Osteoblast (primary cell): ENCODE data around the gene SLC5A11. TPM values are rescaled to one million over a fixed set of nuclear protein-coding genes. Genes with fewer than 3 reads are reported as not detected.

Experiments used
- DNase-seq: peaks from one replicate; pipeline ENCODE4 v3.0.0; 2011; ENCODE audit warnings: low spot score, mixed read lengths; ENCODE audit not compliant: insufficient read length; ENCODE audit errors: missing footprints
- H2AFZ ChIP-seq: 2 replicates; pipeline ENCODE4 v1.6.0; 2011; ENCODE audit warnings: mild to moderate bottlenecking, low read length
- H3K27ac ChIP-seq: 2 replicates; pipeline ENCODE4 v1.5.1; 2011; ENCODE audit warnings: mild to moderate bottlenecking, low read depth, low read length, moderate library complexity
- H3K27me3 ChIP-seq: 2 replicates; pipeline ENCODE4 v1.6.0; 2012; ENCODE audit warnings: mild to moderate bottlenecking, control low read depth, inconsistent platforms, low read length, moderate library complexity; ENCODE audit not compliant: insufficient read depth
- H3K36me3 ChIP-seq: 2 replicates; pipeline ENCODE4 v1.5.1; 2011; ENCODE audit warnings: mild to moderate bottlenecking, low read length, control low read depth, moderate library complexity; ENCODE audit not compliant: insufficient read depth
- H3K4me1 ChIP-seq: 2 replicates; pipeline ENCODE4 v1.5.1; 2011; ENCODE audit warnings: mild to moderate bottlenecking, low read length, control low read depth, moderate library complexity; ENCODE audit not compliant: insufficient read depth
- H3K4me2 ChIP-seq: 2 replicates; pipeline ENCODE4 v1.6.0; 2011; ENCODE audit warnings: mild to moderate bottlenecking, low read length; ENCODE audit not compliant: insufficient read depth
- H3K4me3 ChIP-seq: fragments of 200-600 bp; sonication (generic); 3 replicates; pipeline ENCODE4 v1.5.1; 2012; ENCODE audit warnings: mild to moderate bottlenecking, low read length, inconsistent platforms; ENCODE audit not compliant: insufficient read depth
- H3K79me2 ChIP-seq: 2 replicates; pipeline ENCODE4 v1.6.0; 2012; ENCODE audit warnings: mild to moderate bottlenecking, low read length, control low read depth, inconsistent platforms; ENCODE audit not compliant: insufficient read depth
- H3K9me3 ChIP-seq: 2 replicates; pipeline ENCODE4 v1.5.1; 2011; ENCODE audit warnings: low read depth, low read length, control low read depth
- H4K20me1 ChIP-seq: 2 replicates; pipeline ENCODE4 v1.6.0; 2012; ENCODE audit warnings: mild to moderate bottlenecking, low read length, control low read depth; ENCODE audit not compliant: insufficient read depth
- total RNA-seq: library from RNA; depleted of rRNA; stranded (reverse); fragments of >200 nt; gene quantifications from 2 replicates; pipeline ENCODE4 v1.2.3, GENCODE V29; 2012
- TF ChIP-seq, protein P1 (sequence below): IDR thresholded peaks from 2 replicates; pipeline ENCODE4 v1.5.1; 2011; ENCODE audit warnings: mild to moderate bottlenecking, low read depth, low read length, moderate library complexity; ENCODE audit errors: extremely low read depth

Gene SLC5A11
- total RNA-seq, 1 donor: not detected

- Histone ChIP-seq H2AFZ (no peak overlapping the region), H3K79me2 (no peaks in the 10 kb centered on the region), H3K27ac (no peak overlapping the region), H4K20me1 (no peaks in the 10 kb centered on the region), H3K9me3 (no peaks in the 10 kb centered on the region), H3K4me1 (no peaks in the 10 kb centered on the region), H3K36me3 (no peaks in the 10 kb centered on the region), H3K4me2 (no peak overlapping the region), H3K4me3 (no peak overlapping the region), H3K27me3 (no peaks in the 10 kb centered on the region)
- TF ChIP-seq, protein P1, sequence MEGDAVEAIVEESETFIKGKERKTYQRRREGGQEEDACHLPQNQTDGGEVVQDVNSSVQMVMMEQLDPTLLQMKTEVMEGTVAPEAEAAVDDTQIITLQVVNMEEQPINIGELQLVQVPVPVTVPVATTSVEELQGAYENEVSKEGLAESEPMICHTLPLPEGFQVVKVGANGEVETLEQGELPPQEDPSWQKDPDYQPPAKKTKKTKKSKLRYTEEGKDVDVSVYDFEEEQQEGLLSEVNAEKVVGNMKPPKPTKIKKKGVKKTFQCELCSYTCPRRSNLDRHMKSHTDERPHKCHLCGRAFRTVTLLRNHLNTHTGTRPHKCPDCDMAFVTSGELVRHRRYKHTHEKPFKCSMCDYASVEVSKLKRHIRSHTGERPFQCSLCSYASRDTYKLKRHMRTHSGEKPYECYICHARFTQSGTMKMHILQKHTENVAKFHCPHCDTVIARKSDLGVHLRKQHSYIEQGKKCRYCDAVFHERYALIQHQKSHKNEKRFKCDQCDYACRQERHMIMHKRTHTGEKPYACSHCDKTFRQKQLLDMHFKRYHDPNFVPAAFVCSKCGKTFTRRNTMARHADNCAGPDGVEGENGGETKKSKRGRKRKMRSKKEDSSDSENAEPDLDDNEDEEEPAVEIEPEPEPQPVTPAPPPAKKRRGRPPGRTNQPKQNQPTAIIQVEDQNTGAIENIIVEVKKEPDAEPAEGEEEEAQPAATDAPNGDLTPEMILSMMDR: no peak
- DNase-seq: peak; percentile 31
Observed at GRCh38 chr16:24900230-24900629, 54.5 kb downstream of the SLC5A11 start.

DNA sequence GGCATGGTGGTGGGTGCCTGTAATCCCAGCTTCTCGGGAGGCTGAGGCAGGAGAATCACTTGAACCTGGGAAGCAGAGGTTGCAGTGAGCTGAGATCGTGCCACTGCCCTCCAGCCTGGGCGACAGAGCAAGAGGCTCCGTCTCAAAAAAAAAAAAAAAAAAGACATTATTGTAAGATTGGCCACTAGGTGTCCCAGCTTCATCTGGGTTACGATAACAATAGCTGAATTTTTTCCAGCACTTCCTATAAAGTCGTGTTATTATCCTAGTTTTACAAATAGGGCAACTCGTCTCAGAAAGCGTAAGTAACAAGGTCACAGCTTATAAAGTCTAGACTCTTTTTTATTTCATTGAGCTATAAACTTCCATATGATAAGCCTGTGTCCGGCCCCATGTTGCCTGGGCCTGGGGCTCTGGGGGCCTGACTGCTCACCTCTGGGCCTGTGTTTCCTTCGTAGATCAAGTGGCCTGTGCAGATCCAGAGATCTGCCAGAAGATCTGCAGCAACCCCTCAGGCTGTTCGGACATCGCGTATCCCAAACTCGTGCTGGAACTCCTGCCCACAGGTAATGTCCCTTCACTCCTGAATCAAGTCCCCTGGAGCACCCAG lies 60.5 kb downstream of the SLC5A11 start:
- peak; percentile 84 for DNase-seq
- Histone ChIP-seq H4K20me1 (no peaks in the 10 kb centered on the region), H2AFZ (no peak overlapping the region), H3K36me3 (no peaks in the 10 kb centered on the region), H3K79me2 (no peaks in the 10 kb centered on the region), H3K4me1 (no peaks in the 10 kb centered on the region), H3K27ac (no peak overlapping the region), H3K4me2 (no peak overlapping the region), H3K9me3 (no peaks in the 10 kb centered on the region), H3K4me3 (no peak overlapping the region), H3K27me3 (no peaks in the 10 kb centered on the region)
- TF ChIP-seq, protein P1: peak; percentile 56

DNA sequence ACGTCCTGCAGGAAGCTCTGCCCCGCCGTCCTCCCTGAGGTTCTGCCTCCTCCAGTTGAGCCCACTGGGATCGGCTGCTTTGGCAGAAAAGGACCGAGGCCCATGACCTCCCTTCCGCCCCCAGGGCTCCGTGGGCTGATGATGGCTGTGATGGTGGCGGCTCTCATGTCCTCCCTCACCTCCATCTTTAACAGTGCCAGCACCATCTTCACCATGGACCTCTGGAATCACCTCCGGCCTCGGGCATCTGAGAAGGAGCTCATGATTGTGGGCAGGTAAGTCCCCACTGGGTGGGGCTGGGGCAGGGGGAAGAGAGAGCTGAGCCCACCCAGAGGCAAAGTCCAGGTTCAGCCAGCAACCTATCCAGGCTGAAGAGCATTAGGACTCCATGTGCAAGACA lies 61.1 kb downstream of the SLC5A11 start:
- Histone ChIP-seq H2AFZ (no peak overlapping the region), H3K4me1 (no peaks in the 10 kb centered on the region), H3K9me3 (no peaks in the 10 kb centered on the region), H3K27me3 (no peaks in the 10 kb centered on the region), H4K20me1 (no peaks in the 10 kb centered on the region), H3K4me2 (no peak overlapping the region), H3K36me3 (no peaks in the 10 kb centered on the region), H3K79me2 (no peaks in the 10 kb centered on the region), H3K4me3 (no peak overlapping the region), H3K27ac (no peak overlapping the region)
- DNase-seq: peak; percentile 6
- TF ChIP-seq, protein P1: no peak

GRCh38 chr16:24908716-24909115 lies 63.0 kb downstream of the SLC5A11 start:
- Histone ChIP-seq H3K79me2 (no peaks in the 10 kb centered on the region), H2AFZ (no peak overlapping the region), H3K36me3 (no peaks in the 10 kb centered on the region), H3K4me1 (no peaks in the 10 kb centered on the region), H3K27me3 (no peaks in the 10 kb centered on the region), H3K9me3 (no peaks in the 10 kb centered on the region), H3K27ac (no peak overlapping the region), H4K20me1 (no peaks in the 10 kb centered on the region), H3K4me3 (no peak overlapping the region), H3K4me2 (no peak overlapping the region)
- DNase-seq: no peak
- TF ChIP-seq, protein P1: no peak
